Measurements from ENCODE around the gene THAP12. TPM values are rescaled to one million over a fixed set of nuclear protein-coding genes. Genes with fewer than 3 reads are reported as not detected.

Gene THAP12
- total RNA-seq, 1 donor from 2014 or later, result 30.3 TPM

GRCh38 chr11:76313913-76314740 lies 66.8 kb downstream of the THAP12 start:
- Histone ChIP-seq H3K27me3 (ENCODE audit: insufficient read depth, low read length) (no peaks in the 10 kb centered on the region), H3K27ac (ENCODE audit: low read depth, low read length) (no peak overlapping the region), H2AFZ (ENCODE audit: low read depth, low read length) (no peak overlapping the region), H3K9ac (ENCODE audit: low read length) (no peak overlapping the region), H3K9me3 (ENCODE audit: insufficient read depth, low read depth, low read length) (no peaks in the 10 kb centered on the region), H3K36me3 (ENCODE audit: insufficient read depth, low read length) (no peaks in the 10 kb centered on the region), H3K4me2 (ENCODE audit: low read length) (no peak overlapping the region), H3K4me1 (ENCODE audit: insufficient read depth, low read length) (no peaks in the 10 kb centered on the region), H3K4me3 (ENCODE audit: insufficient read depth, low read depth, low read length) (no peak overlapping the region), H3K79me2 (ENCODE audit: insufficient read depth, low read length) (no peaks in the 10 kb centered on the region), H4K20me1 (ENCODE audit: insufficient read depth, low read length) (no peaks in the 10 kb centered on the region)
- FAIRE-seq (no peak), DNase-seq (ENCODE audit: low read depth) (no peak)
- Mint-ChIP-seq H3K4me1 (ENCODE audit: low read depth, unreplicated experiment) (peaks cover 15% of the 10 kb centered on the region), H3K4me3 (ENCODE audit: unreplicated experiment) (no peak overlapping the region), H3K27me3 (ENCODE audit: low read depth, unreplicated experiment) (peaks cover 45% of the 10 kb centered on the region), H3K27ac (ENCODE audit: unreplicated experiment) (peak overlapping the region; percentile 62), H3K36me3 (ENCODE audit: low read depth, unreplicated experiment) (peaks cover 2% of the 10 kb centered on the region), H3K9me3 (ENCODE audit: unreplicated experiment) (no peaks in the 10 kb centered on the region)
- TF ChIP-seq, protein P1, sequence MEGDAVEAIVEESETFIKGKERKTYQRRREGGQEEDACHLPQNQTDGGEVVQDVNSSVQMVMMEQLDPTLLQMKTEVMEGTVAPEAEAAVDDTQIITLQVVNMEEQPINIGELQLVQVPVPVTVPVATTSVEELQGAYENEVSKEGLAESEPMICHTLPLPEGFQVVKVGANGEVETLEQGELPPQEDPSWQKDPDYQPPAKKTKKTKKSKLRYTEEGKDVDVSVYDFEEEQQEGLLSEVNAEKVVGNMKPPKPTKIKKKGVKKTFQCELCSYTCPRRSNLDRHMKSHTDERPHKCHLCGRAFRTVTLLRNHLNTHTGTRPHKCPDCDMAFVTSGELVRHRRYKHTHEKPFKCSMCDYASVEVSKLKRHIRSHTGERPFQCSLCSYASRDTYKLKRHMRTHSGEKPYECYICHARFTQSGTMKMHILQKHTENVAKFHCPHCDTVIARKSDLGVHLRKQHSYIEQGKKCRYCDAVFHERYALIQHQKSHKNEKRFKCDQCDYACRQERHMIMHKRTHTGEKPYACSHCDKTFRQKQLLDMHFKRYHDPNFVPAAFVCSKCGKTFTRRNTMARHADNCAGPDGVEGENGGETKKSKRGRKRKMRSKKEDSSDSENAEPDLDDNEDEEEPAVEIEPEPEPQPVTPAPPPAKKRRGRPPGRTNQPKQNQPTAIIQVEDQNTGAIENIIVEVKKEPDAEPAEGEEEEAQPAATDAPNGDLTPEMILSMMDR (IDR thresholded peaks at IDR 0.05; ENCODE audit: insufficient read depth, low read depth, low read length), result no peak
- TF ChIP-seq EZH2 (IDR thresholded peaks at IDR 0.05; ENCODE audit: insufficient read depth, low read length), result no peak

DNA sequence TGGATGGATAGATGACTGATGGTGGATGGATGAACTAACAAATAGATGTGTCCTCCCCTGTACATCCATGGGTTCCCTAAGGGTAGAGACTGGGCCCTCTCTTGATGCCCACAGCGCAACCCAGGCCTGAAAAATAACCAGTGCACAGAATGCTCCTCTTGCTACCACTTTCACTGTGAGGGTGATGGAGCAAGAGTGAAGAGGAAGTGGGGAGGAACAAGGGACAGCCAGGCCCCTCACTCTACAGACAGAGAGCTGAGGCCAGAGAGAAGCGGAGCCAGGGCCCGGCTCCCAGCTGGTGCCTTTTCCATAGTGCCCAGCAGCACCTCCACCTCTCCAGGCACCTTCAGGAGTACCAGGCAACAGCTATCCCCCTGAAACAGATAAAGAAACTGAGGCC lies 67.7 kb downstream of the THAP12 start:
- Histone ChIP-seq H2AFZ (ENCODE audit: low read depth, low read length) (no peak overlapping the region), H4K20me1 (ENCODE audit: insufficient read depth, low read length) (no peaks in the 10 kb centered on the region), H3K27me3 (ENCODE audit: insufficient read depth, low read length) (no peaks in the 10 kb centered on the region), H3K4me3 (ENCODE audit: insufficient read depth, low read depth, low read length) (no peak overlapping the region), H3K4me2 (ENCODE audit: low read length) (no peak overlapping the region), H3K9ac (ENCODE audit: low read length) (no peak overlapping the region), H3K79me2 (ENCODE audit: insufficient read depth, low read length) (no peaks in the 10 kb centered on the region), H3K36me3 (ENCODE audit: insufficient read depth, low read length) (no peaks in the 10 kb centered on the region), H3K4me1 (ENCODE audit: insufficient read depth, low read length) (no peaks in the 10 kb centered on the region), H3K27ac (ENCODE audit: low read depth, low read length) (no peak overlapping the region), H3K9me3 (ENCODE audit: insufficient read depth, low read depth, low read length) (no peaks in the 10 kb centered on the region)
- Mint-ChIP-seq H3K9me3 (ENCODE audit: unreplicated experiment) (no peaks in the 10 kb centered on the region), H3K36me3 (ENCODE audit: low read depth, unreplicated experiment) (peaks cover 2% of the 10 kb centered on the region), H3K27me3 (ENCODE audit: low read depth, unreplicated experiment) (peaks cover 42% of the 10 kb centered on the region), H3K27ac (ENCODE audit: unreplicated experiment) (no peak overlapping the region), H3K4me3 (ENCODE audit: unreplicated experiment) (no peak overlapping the region), H3K4me1 (ENCODE audit: low read depth, unreplicated experiment) (peaks cover 15% of the 10 kb centered on the region)
- DNase-seq (ENCODE audit: low read depth) (no peak), FAIRE-seq (no peak)
- TF ChIP-seq, protein P1 (IDR thresholded peaks at IDR 0.05; ENCODE audit: insufficient read depth, low read depth, low read length), result no peak
- TF ChIP-seq EZH2 (IDR thresholded peaks at IDR 0.05; ENCODE audit: insufficient read depth, low read length), result no peak

Data from astrocyte (in vitro differentiated cells and primary cell).